ENCODE data around the gene HBQ1. TPM values are rescaled to one million over a fixed set of nuclear protein-coding genes. Genes with fewer than 3 reads are reported as not detected.
"Not testable (repeated sequence)": the region's sequence is repeated elsewhere in the genome, so short reads cannot be mapped to it uniquely, and the experiment has no call there.

Gene HBQ1
- total RNA-seq, 2 experiments from 2014 or later = 2.2 to 3.2 TPM

- H3K4me1 Mint-ChIP-seq (ENCODE audit: low read depth) = peaks cover 21% of the 10 kb centered on the region
- DNase-seq = no peak
- POLR2A ChIA-PET = interaction anchor here (0.9 kb wide), 1 partner anchor 28 kb away, joined by 3 read pairs; no protein-coding TSS in a partner anchor
- H3K27me3 Mint-ChIP-seq = peaks cover 64% of the 10 kb centered on the region
- no peak overlapping the region for H3K4me3 Mint-ChIP-seq
- no peak for ATAC-seq
- intact Hi-C loops (cut with micrococcal nuclease) = no loop called here
- no peaks in the 10 kb centered on the region for H3K9me3 Mint-ChIP-seq
- no peak overlapping the region for H3K27ac Mint-ChIP-seq
- no peaks in the 10 kb centered on the region for H3K36me3 Mint-ChIP-seq (ENCODE audit: low read depth)
- TF ChIP-seq CTCF (IDR thresholded peaks at IDR 0.05) = no peak
- CTCF ChIA-PET = interaction anchor here (1.5 to 1.9 kb wide), 2 partner anchors 11 to 64 kb away, joined by 3 to 4 read pairs; no protein-coding TSS in a partner anchor
Measured at GRCh38 chr16:170788-171187, 9.5 kb upstream of the HBQ1 start.

DNA sequence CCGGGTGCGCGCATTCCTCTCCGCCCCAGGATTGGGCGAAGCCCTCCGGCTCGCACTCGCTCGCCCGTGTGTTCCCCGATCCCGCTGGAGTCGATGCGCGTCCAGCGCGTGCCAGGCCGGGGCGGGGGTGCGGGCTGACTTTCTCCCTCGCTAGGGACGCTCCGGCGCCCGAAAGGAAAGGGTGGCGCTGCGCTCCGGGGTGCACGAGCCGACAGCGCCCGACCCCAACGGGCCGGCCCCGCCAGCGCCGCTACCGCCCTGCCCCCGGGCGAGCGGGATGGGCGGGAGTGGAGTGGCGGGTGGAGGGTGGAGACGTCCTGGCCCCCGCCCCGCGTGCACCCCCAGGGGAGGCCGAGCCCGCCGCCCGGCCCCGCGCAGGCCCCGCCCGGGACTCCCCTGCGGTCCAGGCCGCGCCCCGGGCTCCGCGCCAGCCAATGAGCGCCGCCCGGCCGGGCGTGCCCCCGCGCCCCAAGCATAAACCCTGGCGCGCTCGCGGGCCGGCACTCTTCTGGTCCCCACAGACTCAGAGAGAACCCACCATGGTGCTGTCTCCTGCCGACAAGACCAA is 7.8 kb upstream of the HBQ1 start, which contains the start of gene HBA2:
TSS of gene HBA2 (plus strand) at position 503 of the 568 bp plus-strand sequence. CDS start at position 540, 37 bp downstream.
- POLR2A ChIA-PET; H3K36me3 Mint-ChIP-seq (ENCODE audit: low read depth); intact Hi-C loops (cut with micrococcal nuclease); H3K4me3 Mint-ChIP-seq; DNase-seq; H3K27ac Mint-ChIP-seq; H3K9me3 Mint-ChIP-seq: not testable (repeated sequence)
- Mint-ChIP-seq H3K27me3 (peaks cover 56% of the 10 kb centered on the region), H3K4me1 (ENCODE audit: low read depth) (peaks cover 20% of the 10 kb centered on the region)
- ATAC-seq = peak; percentile 48
- CTCF ChIA-PET = interaction anchor here (1.9 kb wide), 1 partner anchor 9 kb away, joined by 4 read pairs; no protein-coding TSS in a partner anchor

DNA sequence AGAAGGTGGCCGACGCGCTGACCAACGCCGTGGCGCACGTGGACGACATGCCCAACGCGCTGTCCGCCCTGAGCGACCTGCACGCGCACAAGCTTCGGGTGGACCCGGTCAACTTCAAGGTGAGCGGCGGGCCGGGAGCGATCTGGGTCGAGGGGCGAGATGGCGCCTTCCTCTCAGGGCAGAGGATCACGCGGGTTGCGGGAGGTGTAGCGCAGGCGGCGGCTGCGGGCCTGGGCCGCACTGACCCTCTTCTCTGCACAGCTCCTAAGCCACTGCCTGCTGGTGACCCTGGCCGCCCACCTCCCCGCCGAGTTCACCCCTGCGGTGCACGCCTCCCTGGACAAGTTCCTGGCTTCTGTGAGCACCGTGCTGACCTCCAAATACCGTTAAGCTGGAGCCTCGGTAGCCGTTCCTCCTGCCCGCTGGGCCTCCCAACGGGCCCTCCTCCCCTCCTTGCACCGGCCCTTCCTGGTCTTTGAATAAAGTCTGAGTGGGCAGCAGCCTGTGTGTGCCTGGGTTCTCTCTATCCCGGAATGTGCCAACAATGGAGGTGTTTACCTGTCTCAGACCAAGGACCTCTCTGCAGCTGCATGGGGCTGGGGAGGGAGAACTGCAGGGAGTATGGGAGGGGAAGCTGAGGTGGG is 6.9 kb upstream of the HBQ1 start:
- H3K27ac Mint-ChIP-seq; intact Hi-C loops (cut with micrococcal nuclease); CTCF ChIA-PET; DNase-seq; POLR2A ChIA-PET; H3K36me3 Mint-ChIP-seq (ENCODE audit: low read depth); H3K4me3 Mint-ChIP-seq; H3K9me3 Mint-ChIP-seq; ATAC-seq: not testable (repeated sequence)
- peaks cover 22% of the 10 kb centered on the region for H3K4me1 Mint-ChIP-seq (ENCODE audit: low read depth)
- peaks cover 58% of the 10 kb centered on the region for H3K27me3 Mint-ChIP-seq

- not testable (repeated sequence) for H3K9me3 Mint-ChIP-seq
Measured at GRCh38 chr16:173928-174769, 6.1 kb upstream of the HBQ1 start.

DNA sequence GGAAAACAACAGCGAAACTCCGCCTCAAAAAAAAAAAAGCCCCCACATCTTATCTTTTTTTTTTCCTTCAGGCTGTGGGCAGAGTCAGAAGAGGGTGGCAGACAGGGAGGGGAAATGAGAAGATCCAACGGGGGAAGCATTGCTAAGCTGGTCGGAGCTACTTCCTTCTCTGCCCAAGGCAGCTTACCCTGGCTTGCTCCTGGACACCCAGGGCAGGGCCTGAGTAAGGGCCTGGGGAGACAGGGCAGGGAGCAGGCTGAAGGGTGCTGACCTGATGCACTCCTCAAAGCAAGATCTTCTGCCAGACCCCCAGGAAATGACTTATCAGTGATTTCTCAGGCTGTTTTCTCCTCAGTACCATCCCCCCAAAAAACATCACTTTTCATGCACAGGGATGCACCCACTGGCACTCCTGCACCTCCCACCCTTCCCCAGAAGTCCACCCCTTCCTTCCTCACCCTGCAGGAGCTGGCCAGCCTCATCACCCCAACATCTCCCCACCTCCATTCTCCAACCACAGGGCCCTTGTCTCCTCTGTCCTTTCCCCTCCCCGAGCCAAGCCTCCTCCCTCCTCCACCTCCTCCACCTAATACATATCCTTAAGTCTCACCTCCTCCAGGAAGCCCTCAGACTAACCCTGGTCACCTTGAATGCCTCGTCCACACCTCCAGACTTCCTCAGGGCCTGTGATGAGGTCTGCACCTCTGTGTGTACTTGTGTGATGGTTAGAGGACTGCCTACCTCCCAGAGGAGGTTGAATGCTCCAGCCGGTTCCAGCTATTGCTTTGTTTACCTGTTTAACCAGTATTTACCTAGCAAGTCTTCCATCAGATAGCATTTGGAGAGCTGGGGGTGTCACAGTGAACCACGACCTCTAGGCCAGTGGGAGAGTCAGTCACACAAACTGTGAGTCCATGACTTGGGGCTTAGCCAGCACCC is 5.0 kb upstream of the HBQ1 start:
- Mint-ChIP-seq H3K27me3 (peaks cover 56% of the 10 kb centered on the region), H3K36me3 (ENCODE audit: low read depth) (no peaks in the 10 kb centered on the region), H3K27ac (no peak overlapping the region), H3K9me3 (no peaks in the 10 kb centered on the region), H3K4me3 (no peak overlapping the region), H3K4me1 (ENCODE audit: low read depth) (peaks cover 20% of the 10 kb centered on the region)
- ChIA-PET CTCF (interaction anchor here (0.9 to 1.7 kb wide), 2 partner anchors 78 to 109 kb away, joined by 3 to 5 read pairs; no protein-coding TSS in a partner anchor), POLR2A (no interaction called here)
- no peak for ATAC-seq
- no peak for TF ChIP-seq CTCF (IDR thresholded peaks at IDR 0.05)
- no peak for DNase-seq
- intact Hi-C loops (cut with micrococcal nuclease) = no loop called here

More at GRCh38 chr16:173928-174769, 6.1 kb upstream of the HBQ1 start:
- DNase-seq; intact Hi-C loops (cut with micrococcal nuclease); H3K27ac Mint-ChIP-seq; ATAC-seq; H3K4me3 Mint-ChIP-seq; POLR2A ChIA-PET; H3K36me3 Mint-ChIP-seq (ENCODE audit: low read depth): not testable (repeated sequence)
- peaks cover 22% of the 10 kb centered on the region for H3K4me1 Mint-ChIP-seq (ENCODE audit: low read depth)
- CTCF ChIA-PET = interaction anchor here (0.9 to 1.7 kb wide), 2 partner anchors 77 to 108 kb away, joined by 3 to 5 read pairs; no protein-coding TSS in a partner anchor
- peaks cover 55% of the 10 kb centered on the region for H3K27me3 Mint-ChIP-seq

GRCh38 chr16:176006-176405 is 4.3 kb upstream of the HBQ1 start:
- H3K36me3 Mint-ChIP-seq (ENCODE audit: low read depth); H3K27ac Mint-ChIP-seq; POLR2A ChIA-PET; DNase-seq; intact Hi-C loops (cut with micrococcal nuclease); H3K4me3 Mint-ChIP-seq; H3K9me3 Mint-ChIP-seq; ATAC-seq: not testable (repeated sequence)
- CTCF ChIA-PET = interaction anchor here (1.7 kb wide), 1 partner anchor 79 kb away, joined by 5 read pairs; no protein-coding TSS in a partner anchor
- Mint-ChIP-seq H3K27me3 (peaks cover 52% of the 10 kb centered on the region), H3K4me1 (ENCODE audit: low read depth) (peaks cover 18% of the 10 kb centered on the region)

GRCh38 chr16:176477-177382 is 3.5 kb upstream of the HBQ1 start, which contains the start of gene HBA1:
Gene HBA1 (plus strand): TSS chr16:176680. CDS start chr16:176717, 37 bp downstream.
- H3K4me3 Mint-ChIP-seq; H3K9me3 Mint-ChIP-seq; intact Hi-C loops (cut with micrococcal nuclease); H3K36me3 Mint-ChIP-seq (ENCODE audit: low read depth); H3K27ac Mint-ChIP-seq; DNase-seq; POLR2A ChIA-PET: not testable (repeated sequence)
- CTCF ChIA-PET = interaction anchor here (1.4 to 1.7 kb wide), 2 partner anchors 59 to 80 kb away, joined by 4 to 5 read pairs; no protein-coding TSS in a partner anchor
- H3K27me3 Mint-ChIP-seq = peaks cover 47% of the 10 kb centered on the region
- H3K4me1 Mint-ChIP-seq (ENCODE audit: low read depth) = peaks cover 16% of the 10 kb centered on the region
- ATAC-seq = peak; percentile 24
